Peyer's patch (tissue), 4 donors: ENCODE data around the gene DUXB. TPM values are rescaled to one million over a fixed set of nuclear protein-coding genes. Genes with fewer than 3 reads are reported as not detected.

Source experiments
- DNase-seq, 3 donors: peaks; one replicate each; pipeline ENCODE4 v3.0.0-alpha.2; 2017 to 2019
- H3K27ac ChIP-seq, 4 donors: fragments of 200-600 bp; sonication (generic); one replicate each; pipeline ENCODE4 v1.5.1; 2016 to 2019
- H3K27me3 ChIP-seq, 2 donors: fragments of 200-600 bp; sonication (generic); one replicate each; pipeline ENCODE4 v1.5.1; 2019
- H3K36me3 ChIP-seq, 3 donors: fragments of 200-600 bp; sonication (generic); one replicate each; pipeline ENCODE4 v1.5.1; 2016 to 2019
- H3K4me1 ChIP-seq, 4 donors: fragments of 200-600 bp; sonication (generic); one replicate each; pipeline ENCODE4 v1.5.1; 2016 to 2019
- H3K4me3 ChIP-seq, 4 donors: fragments of 200-600 bp; sonication (generic); 1 replicate in 3 of 4; 2 replicates in 1 of 4; pipeline ENCODE4 v1.5.1; 2016 to 2019; ENCODE audit warnings: mild to moderate bottlenecking in 1 of 4
- H3K9me3 ChIP-seq, 4 donors: fragments of 200-600 bp; sonication (generic); one replicate each; pipeline ENCODE4 v1.5.1; 2016 to 2019; ENCODE audit warnings: mild to moderate bottlenecking in 1 of 4
- POLR2A ChIP-seq, 2 donors: fragments of 450-650 bp; IDR thresholded peaks; one replicate each; pipeline ENCODE4 v1.5.1; 2017; ENCODE audit warnings: antibody characterized with exemption in 2 of 2, mild to moderate bottlenecking in 2 of 2, moderate library complexity in 2 of 2
- small RNA-seq, 2 donors: library from RNA; depleted of rRNA; stranded (forward); fragments of <200 nt; gene quantifications; one replicate each; pipeline ENCODE3, GENCODE V24; 2016
- total RNA-seq, 4 donors: library from RNA; depleted of rRNA; stranded (reverse); fragments of >200 nt; gene quantifications; one replicate each; pipeline ENCODE4 v1.1.0, GENCODE V29; 2016
- TF ChIP-seq, protein P1 (sequence below), 6 experiments: fragments of 450-650 bp in 4 of 6; fragments of 200-600 bp in 2 of 6; sonication (generic) in 1 of 6; IDR thresholded peaks; one replicate each; pipeline ENCODE4 v1.5.1; 2017 to 2019; ENCODE audit warnings: antibody characterized with exemption in 6 of 6, mild to moderate bottlenecking in 3 of 6, moderate library complexity in 1 of 6

The DUXB gene
- total RNA-seq, 4 donors from 2014 or later, result not detected

DNA sequence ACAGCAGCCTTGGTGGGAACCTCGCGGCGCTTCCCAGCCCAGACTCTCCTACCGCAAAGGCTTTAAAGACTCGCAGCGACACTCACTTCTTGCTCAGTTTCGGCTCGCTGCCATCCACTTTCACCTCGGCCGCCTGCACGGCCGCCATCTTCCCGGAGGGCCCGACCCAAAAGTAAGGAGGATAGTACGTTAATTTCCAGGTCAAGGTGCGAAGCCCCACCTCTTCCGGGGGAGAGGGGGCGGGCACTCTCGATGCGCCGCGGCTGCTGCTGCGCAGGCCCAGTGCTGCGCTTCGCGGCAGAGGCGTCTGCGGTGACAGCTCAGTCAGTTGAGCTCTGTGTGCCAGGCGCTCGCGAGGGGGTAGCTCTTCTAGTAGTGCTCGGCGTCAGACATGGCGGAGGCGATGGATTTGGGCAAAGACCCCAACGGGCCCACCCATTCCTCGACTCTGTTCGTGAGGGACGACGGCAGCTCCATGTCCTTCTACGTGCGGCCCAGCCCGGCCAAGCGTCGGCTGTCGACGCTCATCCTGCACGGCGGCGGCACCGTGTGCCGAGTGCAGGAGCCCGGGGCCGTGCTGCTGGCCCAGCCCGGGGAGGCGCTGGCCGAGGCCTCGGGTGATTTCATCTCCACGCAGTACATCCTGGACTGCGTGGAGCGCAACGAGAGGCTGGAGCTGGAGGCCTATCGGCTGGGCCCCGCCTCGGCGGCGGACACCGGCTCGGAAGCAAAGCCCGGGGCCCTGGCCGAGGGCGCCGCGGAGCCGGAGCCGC, 53.6 kb downstream of the DUXB start, which contains the start of the genes KARS1 and TERF2IP:
TSS of gene KARS1 (minus strand) at position 174 of the 773 bp plus-strand sequence. CDS start at position 148, 26 bp downstream.
TSS of gene TERF2IP (plus strand) at position 282 of the 773 bp plus-strand sequence. CDS start at position 392, 110 bp downstream.
- Histone ChIP-seq H3K4me1 (peaks cover 0 to 50% (median 17%) of the 10 kb centered on the region in 4 donors), H3K9me3 (no peaks in the 10 kb centered on the region), H3K27me3 (no peaks in the 10 kb centered on the region), H3K4me3 (peak within 1 kb of the TSS; percentile 71 to 94 (median 92)), H3K36me3 (peaks cover 0 to 14% (median 0%) of the 10 kb centered on the region in 3 donors), H3K27ac (peak within 1 kb of the TSS; percentile 91 to 97 (median 96))
- DNase-seq, result peak; percentile 92 to 98 (median 95)
- peak; percentile 93 to 97 for TF ChIP-seq POLR2A (IDR thresholded peaks at IDR 0.05)
- TF ChIP-seq, protein P1, sequence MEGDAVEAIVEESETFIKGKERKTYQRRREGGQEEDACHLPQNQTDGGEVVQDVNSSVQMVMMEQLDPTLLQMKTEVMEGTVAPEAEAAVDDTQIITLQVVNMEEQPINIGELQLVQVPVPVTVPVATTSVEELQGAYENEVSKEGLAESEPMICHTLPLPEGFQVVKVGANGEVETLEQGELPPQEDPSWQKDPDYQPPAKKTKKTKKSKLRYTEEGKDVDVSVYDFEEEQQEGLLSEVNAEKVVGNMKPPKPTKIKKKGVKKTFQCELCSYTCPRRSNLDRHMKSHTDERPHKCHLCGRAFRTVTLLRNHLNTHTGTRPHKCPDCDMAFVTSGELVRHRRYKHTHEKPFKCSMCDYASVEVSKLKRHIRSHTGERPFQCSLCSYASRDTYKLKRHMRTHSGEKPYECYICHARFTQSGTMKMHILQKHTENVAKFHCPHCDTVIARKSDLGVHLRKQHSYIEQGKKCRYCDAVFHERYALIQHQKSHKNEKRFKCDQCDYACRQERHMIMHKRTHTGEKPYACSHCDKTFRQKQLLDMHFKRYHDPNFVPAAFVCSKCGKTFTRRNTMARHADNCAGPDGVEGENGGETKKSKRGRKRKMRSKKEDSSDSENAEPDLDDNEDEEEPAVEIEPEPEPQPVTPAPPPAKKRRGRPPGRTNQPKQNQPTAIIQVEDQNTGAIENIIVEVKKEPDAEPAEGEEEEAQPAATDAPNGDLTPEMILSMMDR (IDR thresholded peaks at IDR 0.05), result no peak

DNA sequence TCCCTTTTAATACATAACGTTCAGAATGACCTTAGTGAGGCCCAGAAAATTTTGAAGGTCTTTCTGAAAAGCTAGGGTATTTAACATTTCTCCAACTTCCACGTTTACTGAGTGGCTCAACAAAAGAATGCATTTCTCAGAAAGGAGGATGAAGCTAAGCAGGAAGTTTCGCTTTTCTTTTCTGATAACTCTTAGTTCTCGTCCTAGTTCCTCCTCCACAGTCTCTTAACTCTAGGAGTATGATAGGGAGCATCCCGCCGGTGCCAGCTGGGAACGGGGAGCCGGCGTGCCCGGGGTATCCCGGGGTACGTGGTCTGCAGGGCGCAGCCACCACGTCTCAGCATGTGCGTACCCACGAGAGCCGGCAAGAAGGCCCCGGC, 54.2 kb downstream of the DUXB start:
- no peak for DNase-seq
- peak overlapping the region; percentile 91 to 97 (median 96) for H3K27ac ChIP-seq
- no peaks in the 10 kb centered on the region for H3K9me3 ChIP-seq
- peak overlapping the region; percentile 71 to 94 (median 92) for H3K4me3 ChIP-seq
- peaks cover 0 to 46% (median 14%) of the 10 kb centered on the region in 4 donors for H3K4me1 ChIP-seq
- TF ChIP-seq POLR2A (IDR thresholded peaks at IDR 0.05), result no peak
- TF ChIP-seq, protein P1 (IDR thresholded peaks at IDR 0.05), result no peak
- peaks cover 0 to 19% (median 0%) of the 10 kb centered on the region in 3 donors for H3K36me3 ChIP-seq
- no peaks in the 10 kb centered on the region for H3K27me3 ChIP-seq

DNA sequence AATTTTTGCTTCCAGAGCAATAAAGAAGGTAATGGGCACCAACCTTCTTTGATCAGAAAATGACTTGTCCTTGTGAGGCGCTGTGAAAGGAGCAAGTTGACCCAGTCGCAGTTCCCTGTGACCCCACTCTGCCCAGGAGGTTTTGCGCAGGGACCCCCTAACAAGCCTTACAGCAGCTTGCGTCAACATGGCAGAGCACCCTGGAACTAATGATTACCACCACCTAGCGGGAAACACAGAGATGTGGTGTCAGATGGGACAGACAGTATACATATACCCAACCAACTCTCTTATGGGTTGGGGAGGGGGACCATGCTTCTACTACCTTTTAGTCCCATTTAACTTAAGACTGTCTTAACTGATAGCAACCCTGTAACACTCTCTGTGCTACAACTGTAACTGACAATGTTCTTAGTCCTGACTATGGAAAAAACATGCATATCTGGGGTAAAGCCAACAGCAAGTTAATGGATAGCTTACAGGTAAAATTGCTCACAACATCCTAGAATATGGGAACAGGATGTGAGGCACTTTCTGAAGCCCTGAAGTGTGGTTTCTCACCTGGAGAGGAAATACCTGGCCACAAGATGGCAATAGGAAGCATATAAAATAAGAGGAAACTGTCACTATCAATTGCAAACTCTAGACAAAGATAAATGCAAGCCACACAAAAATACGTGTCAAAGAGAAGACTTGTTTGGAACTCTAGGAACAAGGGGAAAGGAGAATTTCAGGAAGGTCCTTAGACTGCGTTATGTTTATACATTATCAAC, 56.8 kb downstream of the DUXB start:
- no peak overlapping the region for H3K27ac ChIP-seq

More for the DNA sequence above, 56.8 kb downstream of the DUXB start:
- no peak for DNase-seq
- no peaks in the 10 kb centered on the region for H3K9me3 ChIP-seq
- H3K4me1 ChIP-seq, result peaks cover 0 to 23% (median 10%) of the 10 kb centered on the region in 4 donors
- peaks cover 0 to 42% (median 0%) of the 10 kb centered on the region in 3 donors for H3K36me3 ChIP-seq
- no peak overlapping the region for H3K4me3 ChIP-seq
- H3K27me3 ChIP-seq, result no peaks in the 10 kb centered on the region
- TF ChIP-seq, protein P1 (IDR thresholded peaks at IDR 0.05), result peak in 3 of 6 experiments; percentile 42 to 49 (median 45)
- TF ChIP-seq POLR2A (IDR thresholded peaks at IDR 0.05), result no peak

Small RNA genes within 50 kb of the gene (small RNA-seq; reads per million reads assigned to genes)
- 0 reads per million in 2 donors for gene RN7SL520P

Other genes with a start within 250 kb of the DUXB start
- gene TMEM170A, start 236.8 kb downstream of the DUXB start, total RNA-seq, result 10 to 100 TPM; 37.1 to 95.1 (median 62.8) TPM
- gene CHST6, start 206.0 kb downstream of the DUXB start, total RNA-seq, result 10 to 100 TPM in 3 of 4 donors, not detected in 1; 12.8 to 50.2 (median 22.3) TPM
- 100 to 1,000 TPM in 1 of 4 donors, 10 to 100 TPM in 2, 1 to 10 TPM in 1; 5.8 to 160 (median 75.8) TPM for gene CHST5, start 165.4 kb downstream of the DUXB start, total RNA-seq
- 10 to 100 TPM in 1 of 4 donors, 1 to 10 TPM in 3; 3.3 to 17.9 (median 4.0) TPM for gene TMEM231, start 145.2 kb downstream of the DUXB start, total RNA-seq
- gene GABARAPL2, start 135.1 kb downstream of the DUXB start, total RNA-seq, result 10 to 100 TPM; 52.0 to 80.9 (median 61.9) TPM
- gene ADAT1, start 78.2 kb downstream of the DUXB start, total RNA-seq, result 10 to 100 TPM; 39.2 to 74.1 (median 66.6) TPM
- 10 to 100 TPM; 71.3 to 87.5 (median 82.7) TPM for gene KARS1, start 53.8 kb downstream of the DUXB start, total RNA-seq
- gene TERF2IP, start 53.7 kb downstream of the DUXB start, total RNA-seq, result 10 to 100 TPM; 28.9 to 31.0 (median 30.8) TPM
- not detected for gene CPHXL2, start 24.5 kb downstream of the DUXB start, total RNA-seq
- gene CPHXL, start 25.0 kb upstream of the DUXB start, total RNA-seq, result not detected